Smooth muscle cell (in vitro differentiated cells): ENCODE data around the gene GARIN1A. TPM values are rescaled to one million over a fixed set of nuclear protein-coding genes. Genes with fewer than 3 reads are reported as not detected.

Source experiments
- DNase-seq: peaks from one replicate; lab custom pipeline; 2025; ENCODE audit not compliant: unreplicated experiment; lab: John Stamatoyannopoulos, UW
- H2AFZ ChIP-seq: fragments of 200-600 bp; sonication (generic); 2 replicates; pipeline ENCODE4 v1.6.0; 2016; ENCODE audit warnings: antibody characterized with exemption, low read depth, mild to moderate bottlenecking
- H3F3A ChIP-seq: fragments of 200-600 bp; sonication (generic); 2 replicates; pipeline ENCODE4 v1.6.0; 2017; ENCODE audit warnings: antibody characterized with exemption, low read depth
- H3K27ac ChIP-seq: fragments of 200-600 bp; sonication (generic); 2 replicates; pipeline ENCODE4 v1.5.1; 2016; ENCODE audit warnings: low read depth, mild to moderate bottlenecking
- H3K27me3 ChIP-seq: fragments of 200-600 bp; sonication (generic); 2 replicates; pipeline ENCODE4 v1.6.1; 2016; ENCODE audit warnings: low read depth, mild to moderate bottlenecking
- H3K36me3 ChIP-seq: fragments of 200-600 bp; sonication (generic); 2 replicates; pipeline ENCODE4 v1.5.1; 2016; ENCODE audit warnings: low read depth
- H3K4me1 ChIP-seq: fragments of 200-600 bp; sonication (generic); 2 replicates; pipeline ENCODE4 v1.5.1; 2016; ENCODE audit warnings: low read depth
- H3K4me2 ChIP-seq: fragments of 200-600 bp; sonication (generic); 2 replicates; pipeline ENCODE4 v1.6.0; 2016; ENCODE audit warnings: mild to moderate bottlenecking
- H3K4me3 ChIP-seq: fragments of 200-600 bp; sonication (generic); 2 replicates; pipeline ENCODE4 v1.5.1; 2016; ENCODE audit warnings: mild to moderate bottlenecking
- H3K79me2 ChIP-seq: fragments of 200-600 bp; sonication (generic); 2 replicates; pipeline ENCODE4 v1.6.0; 2016; ENCODE audit warnings: low read depth, mild to moderate bottlenecking
- H3K9ac ChIP-seq: fragments of 200-600 bp; sonication (generic); 2 replicates; pipeline ENCODE4 v1.6.0; 2016; ENCODE audit warnings: low read depth
- H3K9me3 ChIP-seq: fragments of 200-600 bp; sonication (generic); replicated peaks from 2 replicates; pipeline ENCODE4 v1.5.1; 2016; ENCODE audit warnings: low read depth
- H4K20me1 ChIP-seq: fragments of 200-600 bp; sonication (generic); 2 replicates; pipeline ENCODE4 v1.6.0; 2016; ENCODE audit warnings: low read depth
- CTCF ChIP-seq: fragments of 200-600 bp; sonication (generic); IDR thresholded peaks from 2 replicates; pipeline ENCODE4 v1.5.1; 2017; ENCODE audit warnings: borderline replicate concordance, mild to moderate bottlenecking, antibody characterized with exemption; ENCODE audit not compliant: insufficient read depth, poor library complexity, severe bottlenecking
- WGBS: methylation state at CpG from one replicate; pipeline ENCODE4 v1.1.7; 2016; ENCODE audit warnings: low lambda C conversion rate; 5-methylcytosine and 5-hydroxymethylcytosine counted together
- polyA plus RNA-seq: library from polyadenylated mRNA; unstranded; fragments of >200 nt; fragmentation: Nextera tagmentation; extraction: Ambion mirVana; gene quantifications from 2 replicates; pipeline ENCODE4 v1.2.1, GENCODE V29; 2016
- total RNA-seq: library from RNA; depleted of rRNA; stranded (reverse); fragments of >200 nt; gene quantifications from 2 replicates; pipeline ENCODE4 v1.2.3, GENCODE V29; 2014

The GARIN1A gene
- total and polyA plus RNA-seq, 2 experiments from 2014 or later: 0.46 to 1.2 TPM

- WGBS: 83% methylated on average over 3 of the region's 3 CpGs
- no peak for TF ChIP-seq CTCF
These were observed 36.7 kb downstream of the GARIN1A start for GRCh38 chr7:128708824-128709223.

GRCh38 chr7:128710481-128710880 is 38.4 kb downstream of the GARIN1A start:
- Histone ChIP-seq H3F3A (no peaks in the 10 kb centered on the region), H3K4me2 (no peak overlapping the region), H3K9ac (no peak overlapping the region), H3K27ac (no peak overlapping the region), H3K4me1 (peaks cover 3% of the 10 kb centered on the region), H3K36me3 (no peaks in the 10 kb centered on the region), H3K9me3 (no peaks in the 10 kb centered on the region), H4K20me1 (no peaks in the 10 kb centered on the region), H3K79me2 (no peaks in the 10 kb centered on the region), H3K4me3 (no peak overlapping the region), H3K27me3 (no peaks in the 10 kb centered on the region), H2AFZ (no peak overlapping the region)
- 89% methylated on average over 6 of the region's 6 CpGs for WGBS
- no peak for TF ChIP-seq CTCF
- DNase-seq: no peak

More at GRCh38 chr7:128708824-128709223, 36.7 kb downstream of the GARIN1A start:
- DNase-seq: no peak
- H4K20me1 ChIP-seq: no peaks in the 10 kb centered on the region
- H3K4me2 ChIP-seq: no peak overlapping the region
- H3F3A ChIP-seq: no peaks in the 10 kb centered on the region
- no peak overlapping the region for H2AFZ ChIP-seq
- H3K36me3 ChIP-seq: no peaks in the 10 kb centered on the region
- H3K9me3 ChIP-seq: no peaks in the 10 kb centered on the region
- peaks cover 3% of the 10 kb centered on the region for H3K4me1 ChIP-seq
- H3K79me2 ChIP-seq: no peaks in the 10 kb centered on the region
- no peak overlapping the region for H3K27ac ChIP-seq
- H3K9ac ChIP-seq: no peak overlapping the region
- H3K27me3 ChIP-seq: no peaks in the 10 kb centered on the region
- H3K4me3 ChIP-seq: no peak overlapping the region

GRCh38 chr7:128713794-128714193 is 41.7 kb downstream of the GARIN1A start:
- Histone ChIP-seq H2AFZ (no peak overlapping the region), H3K79me2 (no peaks in the 10 kb centered on the region), H3K36me3 (no peaks in the 10 kb centered on the region), H3K9me3 (no peaks in the 10 kb centered on the region), H3K27me3 (no peaks in the 10 kb centered on the region), H3K4me3 (no peak overlapping the region), H3K4me1 (no peaks in the 10 kb centered on the region), H3K4me2 (no peak overlapping the region), H4K20me1 (no peaks in the 10 kb centered on the region), H3F3A (no peaks in the 10 kb centered on the region), H3K27ac (no peak overlapping the region), H3K9ac (no peak overlapping the region)
- TF ChIP-seq CTCF: no peak
- WGBS: 83% methylated on average over 2 of the region's 2 CpGs
- no peak for DNase-seq

- Histone ChIP-seq H3F3A (no peaks in the 10 kb centered on the region), H4K20me1 (no peaks in the 10 kb centered on the region), H3K79me2 (no peaks in the 10 kb centered on the region), H2AFZ (no peak overlapping the region), H3K27me3 (no peaks in the 10 kb centered on the region), H3K4me2 (no peak overlapping the region), H3K36me3 (no peaks in the 10 kb centered on the region), H3K4me3 (no peak overlapping the region), H3K4me1 (no peaks in the 10 kb centered on the region), H3K9ac (no peak overlapping the region), H3K27ac (no peak overlapping the region), H3K9me3 (no peaks in the 10 kb centered on the region)
- 90% methylated on average over 8 of the region's 8 CpGs for WGBS
- no peak for DNase-seq
- TF ChIP-seq CTCF: no peak
These were observed 42.8 kb downstream of the GARIN1A start for GRCh38 chr7:128714701-128715495.
